Endothelial cell of umbilical vein (primary cell): ENCODE measurements around the gene PLXNA3. TPM values are rescaled to one million over a fixed set of nuclear protein-coding genes. Genes with fewer than 3 reads are reported as not detected.
A peak's percentile ranks its signal among the peaks of the same experiment; 100 is the strongest.

Experiments
- BruUV-seq: library from RNA; stranded (reverse); fragments of 400-500 nt; replicated peaks from 2 replicates; lab custom pipeline; 2021; lab: Mats Ljungman, UMichigan
- CTCF ChIA-PET: fragments of 300-600, 350-600 bp; sonication (Branson Sonifier 250); formaldehyde crosslinking; loops from one replicate; lab custom pipeline; 2021; ENCODE audit warnings: antibody characterized with exemption, inconsistent platforms; lab: Charles Lee
- POLR2A ChIA-PET: fragments of 300-600, 350-600 bp; sonication (Branson Sonifier 250); formaldehyde crosslinking; loops from one replicate; lab custom pipeline; 2021; ENCODE audit warnings: antibody characterized with exemption, inconsistent platforms; lab: Charles Lee
- DNase-seq: peaks from one replicate; pipeline ENCODE4 v3.0.0-alpha.2; 2011; ENCODE audit warnings: low read depth, low spot score
- FAIRE-seq: peaks from 2 replicates; lab custom pipeline; 2011; peaks lifted over from hg19 to GRCh38; lab: Jason Lieb, UNC
- H2AFZ ChIP-seq: 2 replicates; pipeline ENCODE4 v1.6.0; 2012; ENCODE audit warnings: low read depth, low read length, control low read depth, inconsistent platforms
- H3K27ac ChIP-seq: 2 replicates; pipeline ENCODE4 v1.5.1; 2011; ENCODE audit warnings: low read depth, mild to moderate bottlenecking, control low read depth, low read length, moderate library complexity; ENCODE audit not compliant: insufficient read depth
- H3K27me3 ChIP-seq, 2 experiments: 2 replicates each; pipeline versions ENCODE4 v1.6.0 to v1.6.1; 2011; ENCODE audit warnings: low read length in 2 of 2, mixed read lengths in 1 of 2; ENCODE audit not compliant: control insufficient read depth in 2 of 2, insufficient read depth in 2 of 2
- H3K36me3 ChIP-seq, 2 experiments: 2 replicates in 1 of 2; 3 replicates in 1 of 2; pipeline ENCODE4 v1.5.1; 2011; ENCODE audit warnings: low read length in 2 of 2, mild to moderate bottlenecking in 1 of 2, moderate library complexity in 1 of 2; ENCODE audit not compliant: control insufficient read depth in 2 of 2, insufficient read depth in 2 of 2; ENCODE audit errors: extremely low read depth in 1 of 2
- H3K4me1 ChIP-seq: 3 replicates; pipeline ENCODE4 v1.5.1; 2011; ENCODE audit warnings: mild to moderate bottlenecking, low read length; ENCODE audit not compliant: control insufficient read depth, insufficient read depth; ENCODE audit errors: extremely low read depth
- H3K4me2 ChIP-seq: 2 replicates; pipeline ENCODE4 v1.6.1; 2011; ENCODE audit warnings: low read length, control low read depth, mixed read lengths; ENCODE audit not compliant: insufficient read depth
- H3K4me3 ChIP-seq, 3 experiments: fragments of 200-600 bp in 1 of 3; sonication (generic), shearing (Covaris generic) in 1 of 3; replicated peaks in 1 of 3; 2 replicates each; pipeline ENCODE4 v1.5.1; 2011 to 2016; ENCODE audit warnings: control low read depth in 3 of 3, low read length in 3 of 3, mild to moderate bottlenecking in 2 of 3, inconsistent platforms in 1 of 3, low read depth in 1 of 3, moderate library complexity in 1 of 3; ENCODE audit not compliant: insufficient read depth in 1 of 3
- H3K79me2 ChIP-seq: 2 replicates; pipeline ENCODE4 v1.6.0; 2012; ENCODE audit warnings: low read length, inconsistent platforms; ENCODE audit not compliant: control insufficient read depth, insufficient read depth
- H3K9ac ChIP-seq: replicated peaks from 2 replicates; pipeline ENCODE3; 2011; ENCODE audit warnings: low read length, control low read depth; ENCODE audit not compliant: insufficient read depth; ENCODE audit errors: extremely low read depth
- H3K9me1 ChIP-seq: replicated peaks from 3 replicates; pipeline ENCODE4 v1.6.0; 2011; ENCODE audit warnings: mild to moderate bottlenecking, low read length; ENCODE audit not compliant: control insufficient read depth, insufficient read depth; ENCODE audit errors: extremely low read depth
- H3K9me3 ChIP-seq: replicated peaks from 2 replicates; pipeline ENCODE4 v1.5.1; 2012; ENCODE audit warnings: low read length, inconsistent platforms; ENCODE audit not compliant: control insufficient read depth, insufficient read depth
- H4K20me1 ChIP-seq: replicated peaks from 2 replicates; pipeline ENCODE3; 2011; ENCODE audit warnings: mild to moderate bottlenecking, low read length; ENCODE audit not compliant: control insufficient read depth, insufficient read depth; ENCODE audit errors: extremely low read depth
- GATA2 ChIP-seq: IDR thresholded peaks from 2 replicates; pipeline ENCODE4 v1.7.0; 2011; ENCODE audit warnings: low read depth, mild to moderate bottlenecking, moderate library complexity, mixed read lengths, low read length; ENCODE audit not compliant: insufficient read length, insufficient read depth
- JUN ChIP-seq: IDR thresholded peaks from 2 replicates; pipeline ENCODE4 v1.6.1; 2011; ENCODE audit warnings: borderline replicate concordance, low read depth; ENCODE audit not compliant: insufficient read length, insufficient read depth
- POLR2AphosphoS5 ChIP-seq: IDR thresholded peaks from 2 replicates; pipeline ENCODE4 v1.6.1; 2012; ENCODE audit warnings: low read depth, mild to moderate bottlenecking, control low read depth, low read length, moderate library complexity; ENCODE audit not compliant: insufficient read depth
- dilution Hi-C: fragments of 300-500 bp; cut with MboI; formaldehyde crosslinking; loops from one replicate; pipeline ENCODE4 v1.15.0; 2019; ENCODE audit warnings: low sequenced_read_pairs; ENCODE audit not compliant: extremely low pct_ligation_motif_present
- intact Hi-C: fragments of 100-400 bp; cut with micrococcal nuclease; formaldehyde crosslinking; loops from one replicate; pipeline ENCODE4 v1.10.0; 2022
- polyA plus RNA-seq, 4 experiments: library from polyadenylated mRNA; depleted of rRNA in 3 of 4; stranded (reverse) in 3 of 4; unstranded in 1 of 4; fragments of >200 nt; gene quantifications; 2 replicates each; pipeline versions ENCODE4 v1.2.1 to v1.2.3, GENCODE V29; 2011 to 2012; ENCODE audit warnings: missing spikeins in 1 of 4
- total RNA-seq: library from RNA; stranded (reverse); gene quantifications from 2 replicates; pipeline ENCODE4 v1.2.3, GENCODE V29; 2021
- TF ChIP-seq, protein P1 (sequence below), 2 donors: IDR thresholded peaks; 1 replicate in 1 of 2; 2 replicates in 1 of 2; pipeline ENCODE4 v1.5.1; 2011; ENCODE audit warnings: low read length in 2 of 2, mild to moderate bottlenecking in 2 of 2, moderate library complexity in 2 of 2, control low read depth in 1 of 2, inconsistent platforms in 1 of 2, low read depth in 1 of 2; ENCODE audit not compliant: insufficient read depth in 1 of 2; ENCODE audit errors: extremely low read depth in 1 of 2

PLXNA3 gene
- total and polyA plus RNA-seq, 2 donors (not counting 3 experiments of a cell fraction or from before 2014, with no cell fraction given): 56.8 to 58.6 TPM

DNA sequence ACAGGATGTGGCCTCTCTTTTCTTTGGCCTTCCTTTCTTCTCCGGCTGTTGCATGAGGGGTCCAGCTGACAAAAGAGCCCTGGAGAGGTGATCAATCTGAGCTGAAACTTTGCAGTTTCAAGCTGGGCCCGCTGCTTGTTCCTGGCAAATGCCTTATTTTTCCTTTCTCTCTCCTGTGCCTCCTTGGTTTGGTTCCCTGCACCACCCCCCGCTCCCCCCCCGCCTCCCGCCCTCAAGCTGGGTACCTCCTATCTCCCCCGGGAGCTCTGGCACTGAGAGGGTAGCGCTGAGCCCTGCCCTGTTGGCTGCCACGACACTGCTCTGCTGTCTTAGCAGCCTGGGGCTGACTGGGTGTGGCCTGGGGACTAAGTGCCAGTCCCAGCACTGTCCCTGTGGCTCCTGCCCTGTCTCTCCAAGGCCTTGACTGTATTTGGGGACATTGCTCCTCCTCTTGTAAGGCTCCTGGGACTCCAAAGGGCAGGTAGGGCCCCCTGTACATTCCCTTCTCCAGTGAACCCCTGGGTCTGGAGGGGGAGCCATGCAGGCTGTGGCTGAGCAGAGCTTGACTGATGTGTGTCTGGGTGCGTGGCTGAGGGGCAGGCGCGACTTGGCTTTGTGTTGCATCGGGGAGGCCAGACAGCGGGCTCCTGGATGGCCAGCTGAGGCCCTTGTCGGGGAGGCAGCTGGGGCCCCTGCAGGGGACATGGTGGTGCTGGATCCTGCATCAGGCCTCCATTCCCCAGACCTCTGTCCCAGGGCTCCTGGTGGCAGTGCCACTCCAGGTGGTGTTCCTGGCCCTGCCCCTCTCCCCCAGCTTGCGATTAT lies 1.1 kb downstream of the PLXNA3 start:
- intact Hi-C loops (loop anchor here (2.0 kb wide), 1 partner anchor 20 kb away; the partner anchor contains the start of gene LAGE3), dilution Hi-C loops (no loop called here)
- Histone ChIP-seq H3K9me3 (no peaks in the 10 kb centered on the region), H3K4me3 (peak overlapping the region; percentile 73 to 81 (median 76)), H3K4me2 (peak overlapping the region; percentile 70), H3K27me3 (no peaks in the 10 kb centered on the region), H3K9me1 (no peaks in the 10 kb centered on the region), H3K4me1 (peaks cover 7% of the 10 kb centered on the region), H3K79me2 (peaks cover 25% of the 10 kb centered on the region), H4K20me1 (no peaks in the 10 kb centered on the region), H3K27ac (no peak overlapping the region), H3K9ac (peak overlapping the region; percentile 31), H2AFZ (no peak overlapping the region), H3K36me3 (peaks cover 0 to 7% of the 10 kb centered on the region in 2 experiments)
- POLR2A ChIA-PET: interaction anchor here (0.6 to 1.4 kb wide), 6 partner anchors 13 to 457 kb away, joined by 3 to 7 read pairs (median 4); partner anchors contain the start of gene SLC10A3
- no TSS peak for BruUV-seq
- peak; percentile 24 for FAIRE-seq
- TF ChIP-seq POLR2AphosphoS5 (no peak), JUN (no peak), GATA2 (no peak)
- TF ChIP-seq, protein P1, sequence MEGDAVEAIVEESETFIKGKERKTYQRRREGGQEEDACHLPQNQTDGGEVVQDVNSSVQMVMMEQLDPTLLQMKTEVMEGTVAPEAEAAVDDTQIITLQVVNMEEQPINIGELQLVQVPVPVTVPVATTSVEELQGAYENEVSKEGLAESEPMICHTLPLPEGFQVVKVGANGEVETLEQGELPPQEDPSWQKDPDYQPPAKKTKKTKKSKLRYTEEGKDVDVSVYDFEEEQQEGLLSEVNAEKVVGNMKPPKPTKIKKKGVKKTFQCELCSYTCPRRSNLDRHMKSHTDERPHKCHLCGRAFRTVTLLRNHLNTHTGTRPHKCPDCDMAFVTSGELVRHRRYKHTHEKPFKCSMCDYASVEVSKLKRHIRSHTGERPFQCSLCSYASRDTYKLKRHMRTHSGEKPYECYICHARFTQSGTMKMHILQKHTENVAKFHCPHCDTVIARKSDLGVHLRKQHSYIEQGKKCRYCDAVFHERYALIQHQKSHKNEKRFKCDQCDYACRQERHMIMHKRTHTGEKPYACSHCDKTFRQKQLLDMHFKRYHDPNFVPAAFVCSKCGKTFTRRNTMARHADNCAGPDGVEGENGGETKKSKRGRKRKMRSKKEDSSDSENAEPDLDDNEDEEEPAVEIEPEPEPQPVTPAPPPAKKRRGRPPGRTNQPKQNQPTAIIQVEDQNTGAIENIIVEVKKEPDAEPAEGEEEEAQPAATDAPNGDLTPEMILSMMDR (IDR thresholded peaks at IDR 0.05; ENCODE audit: extremely low read depth in 1 of 2, insufficient read depth in 1 of 2, low read depth in 1 of 2, low read length in 2 of 2): no peak
- CTCF ChIA-PET: interaction anchor here (1.1 to 2.9 kb wide), 3 partner anchors 13 to 68 kb away, joined by 3 to 8 read pairs (median 3); no protein-coding TSS in a partner anchor
- DNase-seq: no peak
